ENCODE measurements around the gene CHST3.
"Not testable (repeated sequence)": the region's sequence is repeated elsewhere in the genome, so short reads cannot be mapped to it uniquely, and the experiment has no call there.

CHST3 gene

DNA sequence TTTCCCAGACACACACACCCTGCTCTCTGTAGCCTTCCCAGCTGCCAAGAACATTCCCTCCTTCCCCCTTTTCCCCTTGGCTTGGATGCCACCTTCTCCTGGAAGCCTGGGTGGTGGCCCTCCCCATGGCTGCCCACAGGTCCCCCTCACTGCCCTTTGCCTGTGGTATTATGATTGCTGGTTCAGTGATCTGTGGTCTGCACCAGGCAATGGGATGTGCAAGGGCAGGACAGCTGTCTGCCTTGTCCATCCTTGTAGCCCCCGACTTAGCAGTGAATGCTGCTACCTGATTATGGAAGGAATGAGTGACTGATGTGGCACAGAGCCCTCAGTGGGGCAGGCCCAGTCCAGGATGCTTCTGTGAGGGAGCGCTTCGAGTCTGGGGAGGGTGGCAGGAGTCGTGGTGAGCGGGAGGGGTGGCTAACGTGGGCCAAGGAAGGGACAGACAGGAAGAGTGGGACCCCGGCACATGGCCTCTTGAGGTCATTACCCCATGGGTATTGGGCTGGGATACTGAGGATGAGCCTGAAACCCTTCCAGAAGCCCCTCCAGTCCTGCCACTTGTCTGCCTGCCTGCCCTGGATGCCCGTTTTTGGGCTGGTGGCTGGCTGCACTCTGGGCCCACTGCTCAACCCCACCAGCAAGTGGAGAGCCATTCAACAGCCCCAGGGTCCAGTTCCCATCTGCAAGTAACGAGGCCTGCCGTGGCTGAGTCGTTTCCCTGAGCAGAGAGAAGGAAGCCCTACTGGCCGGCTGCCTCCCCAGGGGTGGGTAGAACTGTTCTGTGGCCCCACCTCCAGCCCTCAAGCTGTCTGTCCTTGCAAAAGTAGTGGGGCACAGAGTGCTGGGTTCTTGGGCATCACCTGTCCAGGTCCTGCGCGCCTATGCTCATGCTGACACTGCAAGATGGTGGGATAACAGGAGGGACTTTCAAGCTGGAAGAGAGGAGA, 8.8 kb downstream of the CHST3 start:
- no peak for DNase-seq (ENCODE audit: low read depth)

DNA sequence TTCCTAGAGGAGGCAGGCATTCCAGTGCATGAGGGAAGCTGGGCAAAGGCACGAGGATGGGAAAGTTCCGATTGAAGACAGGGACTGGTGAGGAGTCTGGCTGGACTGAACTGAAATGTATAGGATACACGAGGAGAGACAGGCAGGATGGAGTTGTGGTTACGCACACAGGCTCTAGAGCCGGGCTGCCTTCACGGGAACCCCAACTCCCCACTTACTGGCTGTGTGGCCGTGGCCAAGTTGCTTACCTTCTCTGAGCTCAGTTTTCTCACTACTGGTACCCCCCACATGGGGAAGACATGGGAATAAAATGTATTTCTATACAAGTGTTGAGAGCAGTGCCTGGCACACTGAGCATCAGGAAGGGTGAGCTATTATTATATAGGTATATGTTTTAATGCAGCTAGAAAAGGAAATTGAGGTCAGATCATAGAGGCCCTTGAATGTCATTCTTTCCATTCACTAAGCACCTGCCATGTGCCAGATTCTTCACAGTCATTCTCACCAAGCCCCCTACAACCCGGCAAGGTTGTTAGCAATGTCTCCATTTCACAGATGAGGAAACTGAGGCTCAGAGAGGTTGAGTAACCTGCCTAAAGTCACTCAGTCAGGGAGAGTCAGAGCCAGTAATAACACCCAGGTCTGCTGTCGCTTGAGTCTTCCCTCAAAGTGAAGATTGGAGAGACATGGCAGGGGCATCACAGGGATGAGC, 9.7 kb downstream of the CHST3 start:
- DNase-seq (ENCODE audit: low read depth): no peak

DNA sequence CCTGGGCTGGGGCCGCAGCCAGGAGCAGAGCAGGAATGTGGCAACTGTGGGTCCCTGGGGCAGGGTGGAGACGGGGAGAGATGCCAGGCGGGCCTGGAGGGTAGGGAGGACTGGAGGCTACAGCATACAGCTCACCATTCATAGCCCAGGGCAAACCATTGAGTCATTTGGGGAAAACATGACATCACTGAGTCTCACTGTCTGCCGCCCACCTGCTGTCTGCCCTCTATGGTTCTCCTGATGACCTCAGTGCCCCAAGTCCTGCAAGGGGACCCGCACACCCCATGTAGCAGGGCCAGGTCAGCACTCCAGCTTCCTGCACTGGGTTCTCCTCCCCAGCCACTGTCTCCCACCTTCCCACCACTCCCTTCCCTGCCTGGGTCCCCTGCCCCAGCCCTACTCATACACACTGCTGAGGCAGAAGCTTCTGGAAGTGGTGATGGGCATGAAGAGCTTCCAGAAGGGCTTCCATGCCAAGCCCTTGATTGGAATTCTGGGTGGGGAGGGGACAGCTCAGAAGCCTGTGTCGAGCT, 10.4 kb downstream of the CHST3 start:
- DNase-seq (ENCODE audit: low read depth): no peak

- DNase-seq (ENCODE audit: low read depth): no peak
Observed at GRCh38 chr10:71975087-71975870, 11.1 kb downstream of the CHST3 start.

DNA sequence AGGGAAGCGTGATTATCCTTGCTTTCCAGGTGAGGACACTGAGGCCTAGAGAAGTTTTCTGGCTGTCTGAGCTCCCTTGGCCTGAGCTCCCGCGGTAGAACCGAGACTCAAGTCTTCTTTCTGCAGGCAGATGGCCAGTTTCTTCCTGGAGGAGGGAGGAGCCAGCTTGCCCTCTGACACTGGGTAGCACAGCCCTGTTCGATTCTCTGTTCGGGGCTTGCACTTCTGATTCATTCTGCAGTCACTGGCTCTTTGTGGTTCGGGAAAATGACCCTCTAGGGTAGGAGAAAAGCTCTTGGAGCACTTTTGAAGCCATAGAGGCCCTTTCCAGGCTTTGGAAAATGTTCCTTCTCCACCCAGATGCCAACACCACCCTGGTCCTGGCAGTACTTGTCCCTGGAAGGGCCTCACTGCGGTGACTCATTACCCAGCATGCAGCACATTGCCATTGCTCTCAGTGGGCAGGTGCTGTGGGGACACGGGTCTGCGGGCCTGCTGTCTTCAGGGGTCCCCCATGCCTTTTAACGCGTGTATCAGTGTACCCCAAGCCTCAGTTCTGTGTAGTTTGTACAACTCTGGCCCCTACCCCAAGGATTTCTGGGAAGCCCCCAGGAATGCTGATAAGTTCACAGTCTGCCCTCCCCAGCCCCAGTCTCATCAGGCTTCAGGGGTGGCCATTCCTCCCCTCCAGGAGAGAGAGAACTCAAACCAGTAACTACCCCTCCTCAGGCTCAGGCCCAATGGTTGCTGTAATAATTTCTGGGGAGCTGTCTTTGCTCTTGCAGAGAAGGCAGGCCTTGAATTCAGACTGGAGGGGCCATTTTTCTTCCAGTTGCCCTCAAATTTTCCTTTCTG, 11.9 kb downstream of the CHST3 start:
- DNase-seq (ENCODE audit: low read depth): no peak

- DNase-seq (ENCODE audit: low read depth): not testable (repeated sequence)
Observed at GRCh38 chr10:71977614-71977903, 13.4 kb downstream of the CHST3 start.

GRCh38 chr10:71978476-71978875, 14.3 kb downstream of the CHST3 start:
- DNase-seq (ENCODE audit: low read depth): no peak

GRCh38 chr10:71978988-71979691, 14.9 kb downstream of the CHST3 start:
- DNase-seq (ENCODE audit: low read depth): no peak

- no peak for DNase-seq (ENCODE audit: low read depth)
Observed at GRCh38 chr10:71979692-71980062, 15.5 kb downstream of the CHST3 start.

DNA sequence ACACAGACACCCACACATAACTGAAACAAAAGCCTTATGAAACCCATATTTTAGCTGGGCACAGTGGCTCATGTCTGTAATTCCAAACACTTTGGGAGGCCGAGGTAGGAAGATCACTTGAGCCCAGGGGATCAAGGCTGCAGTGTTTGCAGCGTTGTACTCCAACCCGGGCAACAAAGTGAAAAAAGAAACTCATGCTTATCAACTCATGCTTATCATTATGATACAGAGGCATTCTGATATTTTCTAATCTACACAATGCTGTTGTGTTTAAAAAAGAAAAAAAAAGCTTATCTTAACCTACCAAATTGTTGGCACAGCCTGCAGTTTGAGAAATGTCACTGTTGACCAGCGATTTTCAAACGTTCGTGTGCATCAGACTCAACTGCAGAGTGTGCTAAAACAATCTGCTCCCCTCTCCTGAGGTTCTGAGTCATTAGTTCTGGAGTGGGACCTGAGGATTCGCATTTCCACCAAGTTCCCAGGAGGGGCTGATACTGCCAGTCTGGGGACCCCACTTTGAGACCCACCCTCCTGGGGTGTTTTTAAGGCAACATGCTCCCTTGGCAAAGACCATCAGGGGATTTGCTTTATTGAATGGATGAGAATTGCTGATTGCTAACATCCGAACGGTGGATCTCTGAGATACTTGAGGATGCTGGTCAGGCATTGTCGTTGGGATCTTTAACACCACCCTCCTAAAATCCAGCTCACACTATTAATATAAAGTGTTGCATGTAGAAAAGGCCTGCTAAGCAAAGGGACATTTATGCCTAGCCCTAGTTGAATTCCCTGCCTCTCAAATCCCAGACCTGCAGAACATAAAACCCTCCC, 16.2 kb downstream of the CHST3 start:
- DNase-seq (ENCODE audit: low read depth): no peak

DNA sequence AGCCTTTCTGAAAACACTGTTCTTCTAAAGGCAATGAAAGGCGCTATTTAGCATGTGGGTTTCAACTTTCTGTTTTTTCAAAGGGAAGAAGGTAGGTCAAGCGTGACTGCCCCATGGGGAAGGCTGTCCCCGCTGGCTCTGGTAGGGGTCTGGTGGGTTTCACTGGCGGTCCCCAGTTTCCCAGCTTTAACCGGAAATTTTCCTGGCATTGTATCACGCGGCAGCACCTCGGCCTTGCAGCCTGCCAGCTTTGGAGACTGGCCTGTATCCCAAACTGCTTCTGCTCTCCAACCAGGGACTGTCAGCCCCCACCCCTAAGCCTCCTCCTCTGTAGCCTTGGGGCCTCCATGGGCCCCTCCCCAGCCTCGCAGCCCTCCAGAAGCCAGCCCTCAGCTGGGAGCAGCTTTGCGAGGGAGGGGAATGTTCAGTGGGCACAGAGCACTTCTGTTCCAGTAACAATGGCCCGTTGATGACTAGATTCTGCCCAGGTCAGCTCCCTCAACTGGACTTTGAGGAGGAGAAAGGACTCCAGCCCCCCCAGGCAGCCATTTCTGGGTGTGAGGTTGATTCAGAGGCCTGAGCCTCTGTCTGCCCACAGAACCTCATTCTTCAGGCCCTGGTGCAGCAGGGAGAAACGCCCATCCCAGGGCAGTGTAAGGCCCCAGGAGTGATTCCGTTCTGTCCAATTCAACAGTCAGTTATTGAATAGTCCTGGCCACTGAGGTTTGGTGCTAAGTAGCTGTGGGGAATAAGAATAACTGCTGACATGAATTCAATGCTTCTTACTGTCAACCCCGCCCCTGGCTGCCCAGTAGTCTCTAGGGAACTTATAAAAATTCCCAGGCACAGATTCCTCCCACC, 17.1 kb downstream of the CHST3 start:
- no peak for DNase-seq (ENCODE audit: low read depth)

GRCh38 chr10:71981876-71982230, 17.7 kb downstream of the CHST3 start:
- no peak for DNase-seq (ENCODE audit: low read depth)

DNA sequence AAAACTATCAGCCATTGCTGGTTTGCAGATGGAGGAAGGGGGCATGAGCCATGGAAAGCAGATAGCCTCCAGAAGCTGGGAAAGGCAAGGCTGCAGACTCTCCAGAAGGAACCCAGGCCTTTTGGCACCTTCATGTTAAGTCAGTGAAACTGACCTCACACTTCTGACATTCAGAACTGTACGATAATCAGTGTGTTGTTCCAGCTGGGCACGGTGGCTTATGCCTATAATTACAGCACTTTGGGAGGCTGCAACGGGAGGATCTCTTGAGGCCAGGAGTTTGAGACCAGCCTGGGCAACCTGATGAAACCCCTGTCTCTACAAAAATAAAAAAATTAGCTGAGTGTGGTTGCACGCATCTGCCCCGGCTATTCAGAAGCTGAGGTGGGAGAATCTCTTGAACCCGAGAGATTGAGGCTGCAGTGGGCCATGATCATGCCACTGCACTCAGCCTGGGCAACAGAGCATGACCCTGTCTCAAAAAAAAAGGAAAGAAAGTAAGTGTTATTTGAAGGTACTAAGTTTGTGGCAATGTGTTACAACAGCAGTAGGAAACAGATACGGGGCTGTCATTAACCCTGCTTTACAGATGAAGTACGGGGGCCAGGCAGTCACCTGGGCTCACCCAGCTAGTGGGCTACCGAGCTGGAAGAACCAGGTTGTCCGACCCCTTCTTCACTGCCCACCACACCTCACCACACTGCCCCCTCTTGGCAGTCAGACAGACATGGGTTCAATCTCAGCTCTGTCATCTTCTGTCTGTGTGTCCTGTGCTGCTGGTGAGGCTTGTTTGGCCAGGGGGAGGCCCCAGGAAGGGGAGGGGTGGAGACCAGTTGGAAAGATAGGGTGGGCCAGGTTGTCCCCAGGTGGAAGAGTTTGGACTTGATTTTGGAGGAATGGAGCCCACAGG, 18.3 kb downstream of the CHST3 start:
- DNase-seq (ENCODE audit: low read depth): no peak

DNA sequence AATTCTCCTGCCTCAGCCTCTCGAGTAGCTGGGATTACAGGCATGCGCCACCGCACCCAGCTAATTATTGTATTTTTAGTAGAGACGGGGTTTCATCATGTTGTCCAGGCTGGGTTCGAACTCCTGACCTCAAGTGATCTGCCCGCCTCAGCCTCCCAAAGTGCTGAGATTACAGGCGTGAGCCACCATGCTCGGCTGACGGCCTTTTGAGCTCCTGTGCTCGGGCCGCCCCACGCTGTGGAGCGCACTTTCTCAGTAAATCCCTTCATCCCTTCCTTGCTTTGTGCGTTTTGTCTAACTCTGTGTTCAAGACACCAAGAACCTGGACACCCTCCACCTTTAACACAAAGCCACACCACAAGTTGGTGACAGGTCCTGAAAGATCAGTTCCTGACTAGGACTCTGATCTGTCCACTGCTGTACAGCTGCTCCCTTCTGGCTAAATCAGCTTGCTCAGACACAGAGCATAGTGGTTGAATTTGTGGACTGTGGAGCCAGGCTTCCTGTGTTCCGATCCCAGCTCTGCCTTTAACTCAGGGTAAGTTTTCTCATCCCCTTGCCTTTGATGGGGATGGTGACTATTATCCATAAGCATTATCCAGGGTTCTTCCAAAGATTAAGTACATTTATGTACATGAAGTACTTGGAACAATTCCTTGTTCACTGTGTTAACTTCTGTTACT, 20.1 kb downstream of the CHST3 start:
- no peak for DNase-seq (ENCODE audit: low read depth)

GRCh38 chr10:71984809-71985388, 20.7 kb downstream of the CHST3 start:
- DNase-seq (ENCODE audit: low read depth): no peak

GRCh38 chr10:71985542-71986250, 21.5 kb downstream of the CHST3 start:
- no peak for DNase-seq (ENCODE audit: low read depth)
